ENCODE measurements around the gene CMTM7. TPM values are rescaled to one million over a fixed set of nuclear protein-coding genes. Genes with fewer than 3 reads are reported as not detected.
A peak's percentile ranks its signal among the peaks of the same experiment; 100 is the strongest.

The CMTM7 gene
- polyA plus RNA-seq, 1 of the 3 experiments (the other 2 are of a cell fraction), result 50.1 TPM

- Histone ChIP-seq H4K20me1 (ENCODE audit: insufficient read depth) (no peaks in the 10 kb centered on the region), H3K9me2 (no peaks in the 10 kb centered on the region), H3K4me1 (ENCODE audit: control insufficient read depth in 1 of 2, insufficient read depth in 2 of 2, low read depth in 1 of 2, low read length in 1 of 2) (no peaks in the 10 kb centered on the region), H3K27ac (ENCODE audit: low read depth in 2 of 2, low read length in 1 of 2) (peak overlapping the region in 1 of 2 experiments; percentile 1; a peak in 1 of 4 replicates), H3K36me3 (replicated peaks in 1 of 2; ENCODE audit: control insufficient read depth in 1 of 2, insufficient read depth in 2 of 2, low read length in 1 of 2) (no peaks in the 10 kb centered on the region), H3K9ac (no peak overlapping the region), H3F3A (replicated peaks; ENCODE audit: insufficient read depth) (no peaks in the 10 kb centered on the region), H2AFZ (ENCODE audit: low read depth) (no peak overlapping the region), H3K9me3 (no peaks in the 10 kb centered on the region), H3K79me2 (ENCODE audit: insufficient read depth) (no peaks in the 10 kb centered on the region), H3K4me2 (no peak overlapping the region), H3K27me3 (ENCODE audit: insufficient read depth) (no peaks in the 10 kb centered on the region), H3K4me3 (ENCODE audit: low read depth in 2 of 2, low read length in 1 of 2) (no peak overlapping the region)
- WGBS (ENCODE audit: low lambda C conversion rate), result 50% methylated on average over 2 of the region's 2 CpGs
- DNase-seq, result no peak
- ChIA-PET POLR2A (interaction anchor here (1.2 kb wide), 1 partner anchor 92 kb away, joined by 3 read pairs; no protein-coding TSS in a partner anchor), CTCF (interaction anchor here (0.8 to 6.7 kb wide), 20 partner anchors 9 to 201 kb away, joined by 3 to 98 read pairs (median 7); partner anchors contain the start of gene CMTM7)
- TF ChIP-seq NFIC (IDR thresholded peaks at IDR 0.05; ENCODE audit: borderline replicate concordance) (peak; percentile 19; the same call in 1 of the 2 replicates), FOXJ3 (CRISPR knock-in tag; IDR thresholded peaks at IDR 0.05) (no peak), ZBTB33 (IDR thresholded peaks at IDR 0.05; ENCODE audit: borderline replicate concordance, low read depth) (no peak), GABPA (IDR thresholded peaks at IDR 0.05; ENCODE audit: low read depth) (no peak), NRF1 (IDR thresholded peaks at IDR 0.05; ENCODE audit: low read depth, low read length) (no peak), CHD2 (IDR thresholded peaks at IDR 0.05; ENCODE audit: low read length, partially characterized antibody) (no peak)
Observed at GRCh38 chr3:32376115-32376514, 15.5 kb upstream of the CMTM7 start.

GRCh38 chr3:32379831-32380500 is 11.7 kb upstream of the CMTM7 start:
- no peaks in the 10 kb centered on the region for H3K9me2 ChIP-seq
- H3K4me2 ChIP-seq, result no peak overlapping the region
- no peak overlapping the region for H3K27ac ChIP-seq (ENCODE audit: low read depth in 2 of 2, low read length in 1 of 2)
- H3F3A ChIP-seq (replicated peaks; ENCODE audit: insufficient read depth), result no peaks in the 10 kb centered on the region
- no peaks in the 10 kb centered on the region for H3K79me2 ChIP-seq (ENCODE audit: insufficient read depth)
- WGBS (ENCODE audit: low lambda C conversion rate), result 84% methylated on average over 10 of the region's 10 CpGs
- no peak for DNase-seq
- no peak overlapping the region for H3K9ac ChIP-seq
- no peaks in the 10 kb centered on the region for H4K20me1 ChIP-seq (ENCODE audit: insufficient read depth)
- no peak overlapping the region for H3K4me3 ChIP-seq (ENCODE audit: low read depth in 2 of 2, low read length in 1 of 2)
- ChIA-PET CTCF (interaction anchor here (6.7 kb wide), 1 partner anchor 89 kb away, joined by 98 read pairs; no protein-coding TSS in a partner anchor), POLR2A (no interaction called here)
- no peaks in the 10 kb centered on the region for H3K9me3 ChIP-seq
- H2AFZ ChIP-seq (ENCODE audit: low read depth), result no peak overlapping the region
- H3K36me3 ChIP-seq (replicated peaks in 1 of 2; ENCODE audit: control insufficient read depth in 1 of 2, insufficient read depth in 2 of 2, low read length in 1 of 2), result no peaks in the 10 kb centered on the region
- H3K4me1 ChIP-seq (ENCODE audit: control insufficient read depth in 1 of 2, insufficient read depth in 2 of 2, low read depth in 1 of 2, low read length in 1 of 2), result peaks cover 0 to 2% of the 10 kb centered on the region in 2 experiments; a peak in 1 of 4 replicates
- H3K27me3 ChIP-seq (ENCODE audit: insufficient read depth), result no peaks in the 10 kb centered on the region
- TF ChIP-seq RAD21 (IDR thresholded peaks at IDR 0.05; ENCODE audit: low read length) (no peak), RFX5 (IDR thresholded peaks at IDR 0.05; ENCODE audit: low read length) (no peak), USF1 (IDR thresholded peaks at IDR 0.05; ENCODE audit: borderline replicate concordance, low read depth) (no peak), REST (IDR thresholded peaks at IDR 0.05; ENCODE audit: low read depth, low read length) (no peak), NFIC (IDR thresholded peaks at IDR 0.05; ENCODE audit: borderline replicate concordance) (no peak), ZBTB33 (IDR thresholded peaks at IDR 0.05; ENCODE audit: borderline replicate concordance, low read depth) (no peak), EP300 (IDR thresholded peaks at IDR 0.05; ENCODE audit: borderline replicate concordance in 1 of 2, low read depth in 1 of 2, low read length in 1 of 2) (no peak), FOSL2 (IDR thresholded peaks at IDR 0.05; ENCODE audit: borderline replicate concordance, low read depth) (no peak), EZH2phosphoT487 (IDR thresholded peaks at IDR 0.05; ENCODE audit: borderline replicate concordance, low read depth) (no peak), PBX3 (IDR thresholded peaks at IDR 0.05) (no peak), NRF1 (IDR thresholded peaks at IDR 0.05; ENCODE audit: low read depth, low read length) (no peak), POLR2AphosphoS5 (IDR thresholded peaks at IDR 0.05; ENCODE audit: low read depth, low read length) (no peak), TCF12 (IDR thresholded peaks at IDR 0.05) (no peak)

Measured in SK-N-SH (cell line).